Activated T-cell treated with anti-CD3 and anti-CD28 coated beads, Interleukin-2, amount 50 U/mL, for 24 hours (primary cell): ENCODE measurements around the gene ZFAND2A.
"Not testable (repeated sequence)": the region's sequence is repeated elsewhere in the genome, so short reads cannot be mapped to it uniquely, and the experiment has no call there.

Experiments
- DNase-seq: peaks from one replicate; pipeline ENCODE4 v3.0.0-alpha.2; 2020
- H3K27ac Mint-ChIP-seq: 2 replicates; pipeline ENCODE4 v1.8.0; 2020; ENCODE audit warnings: mild to moderate bottlenecking, mixed read lengths
- H3K27me3 Mint-ChIP-seq: 2 replicates; pipeline ENCODE4 v1.8.0; 2020; ENCODE audit warnings: mixed read lengths
- H3K36me3 Mint-ChIP-seq: 2 replicates; pipeline ENCODE4 v1.8.0; 2020; ENCODE audit warnings: low read depth, mixed read lengths
- H3K4me1 Mint-ChIP-seq: 2 replicates; pipeline ENCODE4 v1.8.0; 2020; ENCODE audit warnings: low read depth, mixed read lengths
- H3K4me3 Mint-ChIP-seq: 2 replicates; pipeline ENCODE4 v1.8.0; 2020; ENCODE audit warnings: mild to moderate bottlenecking, moderate library complexity, mixed read lengths
- H3K9me3 Mint-ChIP-seq: 2 replicates; pipeline ENCODE4 v1.8.0; 2020; ENCODE audit warnings: mixed read lengths

ZFAND2A gene, protein sequence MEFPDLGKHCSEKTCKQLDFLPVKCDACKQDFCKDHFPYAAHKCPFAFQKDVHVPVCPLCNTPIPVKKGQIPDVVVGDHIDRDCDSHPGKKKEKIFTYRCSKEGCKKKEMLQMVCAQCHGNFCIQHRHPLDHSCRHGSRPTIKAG

DNA sequence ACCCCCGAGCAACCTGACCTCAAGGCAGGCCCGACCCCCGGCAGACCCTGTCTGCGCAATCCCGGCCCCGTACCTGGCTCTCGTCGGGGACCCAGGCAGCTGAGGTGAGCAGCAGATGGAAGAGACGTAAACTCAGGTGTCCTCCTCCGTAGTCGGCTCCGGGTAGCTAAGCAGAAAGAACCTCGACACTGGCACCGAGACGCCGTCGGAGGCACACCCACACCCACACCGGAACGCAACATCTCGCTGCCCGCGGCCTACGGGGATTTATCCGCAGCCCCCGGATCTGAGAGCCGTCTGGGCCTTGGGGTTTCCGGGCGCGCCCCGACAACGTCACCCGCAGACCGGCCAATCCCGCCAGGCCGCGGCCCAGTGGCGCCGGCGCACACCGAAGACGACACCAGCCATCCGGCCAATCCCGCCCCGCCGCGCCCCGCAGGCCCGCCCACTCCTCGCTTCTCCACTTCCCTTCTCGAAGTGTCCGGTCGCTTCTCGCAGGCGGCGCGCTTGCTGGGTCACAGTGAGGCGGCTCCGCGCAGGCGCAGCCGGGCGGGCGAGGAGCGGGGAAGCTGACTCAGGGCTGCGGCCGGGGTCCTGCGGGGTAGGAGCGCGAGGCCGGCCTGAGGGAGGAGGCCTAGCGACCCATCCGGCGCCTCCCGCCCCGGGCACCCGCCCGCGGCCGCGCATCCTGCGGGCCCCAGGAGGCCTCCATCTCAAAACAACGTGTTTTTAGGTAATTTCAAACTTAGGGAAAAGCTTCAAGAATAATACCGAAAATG, at the start of gene ZFAND2A:
TSS of gene ZFAND2A (minus strand) at position 306 of the 779 bp plus-strand sequence. CDS start 1,984 bp downstream, outside the sequence.
- H3K27ac Mint-ChIP-seq: peak within 1 kb of the TSS; percentile 96
- H3K36me3 Mint-ChIP-seq: peaks cover 61% of the 10 kb centered on the region
- peaks cover 35% of the 10 kb centered on the region for H3K4me1 Mint-ChIP-seq
- DNase-seq: peak; percentile 98
- H3K9me3 Mint-ChIP-seq: no peaks in the 10 kb centered on the region
- no peaks in the 10 kb centered on the region for H3K27me3 Mint-ChIP-seq
- H3K4me3 Mint-ChIP-seq: peak within 1 kb of the TSS; percentile 90

DNA sequence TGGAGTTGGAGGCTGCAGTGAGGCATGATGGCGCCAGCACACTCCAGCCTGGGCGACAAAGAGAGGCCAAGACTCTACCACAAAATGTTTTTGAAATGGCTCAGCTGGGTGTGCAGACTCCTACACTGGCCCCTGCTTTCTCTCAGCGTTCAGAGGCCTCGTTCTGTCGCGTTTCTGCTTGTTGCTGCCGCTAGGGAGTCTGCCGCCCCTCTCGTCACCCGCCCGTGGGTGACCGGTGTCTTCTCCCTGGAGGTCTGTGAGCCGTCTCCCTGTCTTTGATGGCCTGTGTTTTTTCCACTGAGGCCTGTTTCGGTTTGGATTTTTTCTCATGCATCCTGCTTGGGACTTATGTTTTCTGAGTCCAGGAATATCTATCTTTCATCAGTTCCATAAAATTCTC, 49.1 kb upstream of the ZFAND2A start:
- no peaks in the 10 kb centered on the region for H3K9me3 Mint-ChIP-seq
- no peaks in the 10 kb centered on the region for H3K36me3 Mint-ChIP-seq
- H3K27ac Mint-ChIP-seq: no peak overlapping the region
- no peak overlapping the region for H3K4me3 Mint-ChIP-seq
- DNase-seq: no peak
- peaks cover 40% of the 10 kb centered on the region for H3K27me3 Mint-ChIP-seq
- H3K4me1 Mint-ChIP-seq: no peaks in the 10 kb centered on the region

DNA sequence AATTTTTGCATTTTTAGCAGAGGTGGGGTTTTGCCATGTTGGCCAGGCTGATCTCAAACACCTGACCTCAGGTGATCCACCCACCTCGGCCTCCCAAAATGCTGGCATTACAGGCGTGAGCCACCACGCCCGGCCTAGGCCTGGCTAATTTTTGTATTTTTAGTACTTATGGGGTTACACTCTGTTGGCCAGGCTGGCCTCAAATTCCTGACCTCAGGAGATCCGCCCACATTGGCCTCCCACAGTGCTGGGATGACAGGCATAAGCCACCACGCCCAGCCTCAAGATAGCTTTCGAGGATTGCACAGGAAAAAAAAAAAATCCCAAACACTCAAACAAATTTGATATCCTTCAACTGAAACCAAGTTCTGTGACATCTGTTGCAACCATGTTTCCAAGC, 45.7 kb upstream of the ZFAND2A start:
- DNase-seq, H3K9me3 Mint-ChIP-seq, H3K4me1 Mint-ChIP-seq, H3K36me3 Mint-ChIP-seq, H3K27ac Mint-ChIP-seq, H3K4me3 Mint-ChIP-seq: not testable (repeated sequence)
- peaks cover 28% of the 10 kb centered on the region for H3K27me3 Mint-ChIP-seq

DNA sequence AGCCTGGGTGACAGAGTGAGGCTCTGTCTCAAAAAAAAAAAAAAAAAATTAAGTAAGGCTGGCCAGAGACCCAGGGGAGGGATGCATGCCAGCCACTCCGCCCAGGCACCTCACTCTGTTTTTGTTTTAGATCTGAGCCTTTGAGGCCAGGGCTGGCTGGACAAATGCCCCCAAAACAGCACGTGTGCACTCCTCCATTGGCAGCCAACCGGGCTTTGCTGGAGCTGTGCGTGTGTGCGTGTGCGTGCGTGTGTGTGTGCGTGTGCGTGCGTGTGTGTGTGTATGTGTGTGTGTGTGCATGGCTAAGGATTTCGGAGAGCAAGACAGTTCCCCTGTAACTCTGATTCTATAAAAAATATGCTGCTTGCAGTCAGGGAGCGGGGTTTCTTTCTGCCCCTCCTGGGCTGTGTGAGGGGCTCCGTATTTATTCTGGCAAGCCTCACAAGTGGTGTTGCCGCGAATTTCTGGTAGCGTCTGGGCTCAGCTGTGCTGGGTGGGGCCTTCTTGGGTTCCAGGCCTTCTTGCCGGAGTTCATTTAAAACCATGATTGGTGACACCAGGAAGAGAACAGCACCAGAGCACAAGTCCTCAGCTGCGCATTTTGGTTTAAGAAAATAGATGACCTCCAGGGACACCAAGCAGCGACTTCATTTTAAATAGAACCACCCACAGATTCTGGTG, 44.6 kb upstream of the ZFAND2A start:
- Mint-ChIP-seq H3K4me3 (no peak overlapping the region), H3K36me3 (no peaks in the 10 kb centered on the region), H3K27me3 (peaks cover 17% of the 10 kb centered on the region), H3K27ac (no peak overlapping the region), H3K4me1 (no peaks in the 10 kb centered on the region), H3K9me3 (no peaks in the 10 kb centered on the region)
- no peak for DNase-seq

DNA sequence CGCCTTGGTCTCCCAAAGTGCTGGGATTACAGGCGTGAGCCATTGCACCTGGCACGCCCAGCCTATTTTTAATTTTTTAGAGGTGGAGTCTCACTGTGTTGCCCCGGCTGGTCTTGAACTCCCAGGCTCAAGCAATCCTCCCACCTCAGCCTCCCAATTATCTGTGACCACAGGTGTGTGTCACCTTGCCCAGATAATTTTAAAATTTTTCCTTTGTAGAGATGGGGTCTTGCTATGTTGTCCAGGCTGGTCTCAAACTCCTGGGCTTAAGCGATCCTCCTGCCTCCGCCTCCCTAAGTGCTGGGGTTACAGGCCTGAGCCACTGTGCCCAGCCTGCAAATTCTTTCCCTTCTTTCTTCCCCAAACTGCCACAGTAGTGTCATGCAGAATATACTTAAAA, 42.9 kb upstream of the ZFAND2A start:
- not testable (repeated sequence) for DNase-seq, H3K4me1 Mint-ChIP-seq, H3K27ac Mint-ChIP-seq

DNA sequence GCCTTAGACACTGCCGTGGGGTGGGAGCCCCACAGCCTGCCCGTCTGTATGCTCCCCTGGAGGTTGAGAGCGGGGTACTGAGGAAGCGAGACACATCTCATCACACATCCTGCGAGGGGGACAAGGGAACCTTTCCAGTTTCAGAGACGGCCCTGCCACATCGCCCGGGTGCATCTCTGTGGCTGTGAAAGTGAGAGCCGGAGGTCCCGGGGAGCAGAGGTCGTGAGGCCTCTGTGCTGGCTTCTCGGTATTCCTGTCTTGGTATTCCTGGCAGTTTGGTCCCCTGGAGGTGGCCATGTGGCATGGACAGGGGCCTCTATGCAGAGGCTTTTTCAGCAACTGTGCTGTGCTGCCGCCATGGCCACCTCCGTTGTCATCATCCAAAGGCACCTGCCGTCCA, 41.9 kb upstream of the ZFAND2A start:
- Mint-ChIP-seq H3K36me3 (no peaks in the 10 kb centered on the region), H3K4me3 (no peak overlapping the region), H3K27ac (no peak overlapping the region), H3K9me3 (no peaks in the 10 kb centered on the region), H3K27me3 (peaks cover 17% of the 10 kb centered on the region), H3K4me1 (no peaks in the 10 kb centered on the region)
- DNase-seq: no peak

More for the DNA sequence above, 42.9 kb upstream of the ZFAND2A start:
- not testable (repeated sequence) for H3K4me3 Mint-ChIP-seq, H3K36me3 Mint-ChIP-seq, H3K9me3 Mint-ChIP-seq
- H3K27me3 Mint-ChIP-seq: peaks cover 17% of the 10 kb centered on the region

DNA sequence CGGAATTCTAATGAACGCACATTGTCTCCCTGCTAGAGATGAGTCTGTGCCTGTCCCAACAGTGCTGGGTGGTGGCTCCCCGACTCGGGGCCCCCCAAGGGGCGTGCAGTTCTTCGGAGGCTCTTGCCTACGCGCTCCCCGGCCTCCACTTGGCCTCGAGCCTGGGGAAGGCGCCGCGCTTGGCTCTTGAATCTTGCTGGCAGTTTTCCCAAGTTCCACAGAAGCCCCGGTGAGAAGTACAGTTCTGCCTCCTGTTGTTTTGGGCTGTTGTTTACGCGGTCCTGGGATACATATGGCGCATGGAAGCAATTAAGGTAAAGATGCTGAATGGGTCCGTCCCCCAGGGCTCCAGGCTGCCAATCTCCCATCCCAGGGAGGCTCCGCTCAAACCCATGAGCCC, 40.0 kb upstream of the ZFAND2A start:
- Mint-ChIP-seq H3K9me3 (no peaks in the 10 kb centered on the region), H3K4me3 (no peak overlapping the region), H3K36me3 (no peaks in the 10 kb centered on the region), H3K27me3 (peaks cover 22% of the 10 kb centered on the region), H3K4me1 (no peaks in the 10 kb centered on the region), H3K27ac (no peak overlapping the region)
- DNase-seq: no peak

DNA sequence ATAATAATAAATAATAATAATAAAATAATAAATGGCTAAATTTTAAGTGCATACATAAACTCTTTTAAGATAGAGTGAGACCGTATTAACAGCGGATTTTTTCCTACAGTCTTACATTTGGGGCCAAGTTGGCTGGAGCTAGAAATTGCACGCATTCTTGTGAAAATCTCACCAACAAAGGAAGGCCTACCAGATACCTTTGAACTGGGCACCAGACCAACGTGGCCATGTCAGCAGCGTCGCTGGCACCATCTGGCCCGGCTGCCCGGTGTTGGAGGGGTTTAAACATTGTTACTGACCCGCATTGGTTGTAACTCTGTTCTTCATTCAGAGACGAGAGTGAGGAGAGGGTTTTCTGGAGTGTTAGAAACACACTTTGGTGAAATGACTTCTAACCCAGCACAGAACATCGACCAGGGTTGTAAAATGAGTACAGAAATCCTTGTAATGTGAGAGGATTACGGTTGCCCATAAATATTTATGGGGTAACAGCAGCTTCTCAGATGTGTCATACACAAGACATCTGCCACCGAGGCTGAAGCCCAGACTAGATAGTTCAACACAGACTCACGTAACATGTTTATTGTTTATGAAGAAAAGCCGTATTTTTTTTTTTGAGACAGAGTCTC, 38.1 kb upstream of the ZFAND2A start:
- H3K27me3 Mint-ChIP-seq: peaks cover 31% of the 10 kb centered on the region
- no peak for DNase-seq
- peaks cover 2% of the 10 kb centered on the region for H3K4me1 Mint-ChIP-seq
- no peak overlapping the region for H3K27ac Mint-ChIP-seq
- no peaks in the 10 kb centered on the region for H3K9me3 Mint-ChIP-seq
- no peak overlapping the region for H3K4me3 Mint-ChIP-seq
- H3K36me3 Mint-ChIP-seq: no peaks in the 10 kb centered on the region

DNA sequence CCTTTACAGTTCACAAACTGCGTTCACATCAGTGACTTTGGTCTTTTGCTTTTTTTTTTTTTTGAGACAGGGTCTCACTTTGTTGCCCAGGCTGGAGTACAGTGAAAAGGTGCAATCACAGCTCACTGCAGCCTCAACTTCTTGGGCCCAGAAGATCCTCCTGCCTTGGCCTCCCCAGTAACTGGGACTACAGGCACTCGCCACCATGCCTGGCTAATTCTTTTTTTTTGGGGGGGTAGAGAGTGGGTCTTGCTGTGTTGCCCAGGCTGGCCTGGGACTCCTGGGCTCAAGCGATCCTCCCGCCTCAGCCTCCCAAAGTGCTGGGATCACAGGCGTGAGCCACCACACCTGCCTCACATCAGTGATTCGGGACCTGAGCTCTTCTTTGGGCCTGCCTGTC, 37.0 kb upstream of the ZFAND2A start:
- Mint-ChIP-seq H3K27me3 (peaks cover 37% of the 10 kb centered on the region), H3K9me3 (no peaks in the 10 kb centered on the region)

DNA sequence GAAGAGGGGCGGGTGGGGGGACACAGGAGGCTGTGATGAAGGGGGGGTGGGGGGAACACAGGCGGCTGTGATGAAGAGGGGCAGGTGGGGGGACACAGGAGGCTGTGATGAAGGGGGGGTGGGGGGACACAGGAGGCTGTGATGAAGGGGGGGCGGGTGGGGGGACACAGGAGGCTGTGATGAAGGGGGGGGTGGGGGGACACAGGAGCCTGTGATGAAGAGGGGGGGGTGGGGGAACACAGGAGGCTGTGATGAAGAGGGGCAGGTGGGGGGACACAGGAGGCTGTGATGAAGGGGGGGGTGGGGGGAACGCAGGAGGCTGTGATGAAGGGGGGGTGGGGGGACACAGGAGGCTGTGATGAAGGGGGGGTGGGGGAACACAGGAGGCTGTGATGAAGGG, 36.4 kb upstream of the ZFAND2A start:
- H3K4me3 Mint-ChIP-seq, H3K36me3 Mint-ChIP-seq, H3K27ac Mint-ChIP-seq, DNase-seq, H3K9me3 Mint-ChIP-seq: not testable (repeated sequence)
- Mint-ChIP-seq H3K4me1 (peaks cover 11% of the 10 kb centered on the region), H3K27me3 (peaks cover 33% of the 10 kb centered on the region)

More for the DNA sequence above, 37.0 kb upstream of the ZFAND2A start:
- DNase-seq: no peak
- Mint-ChIP-seq H3K4me3 (no peak overlapping the region), H3K4me1 (peaks cover 7% of the 10 kb centered on the region), H3K27ac (no peak overlapping the region), H3K36me3 (no peaks in the 10 kb centered on the region)

DNA sequence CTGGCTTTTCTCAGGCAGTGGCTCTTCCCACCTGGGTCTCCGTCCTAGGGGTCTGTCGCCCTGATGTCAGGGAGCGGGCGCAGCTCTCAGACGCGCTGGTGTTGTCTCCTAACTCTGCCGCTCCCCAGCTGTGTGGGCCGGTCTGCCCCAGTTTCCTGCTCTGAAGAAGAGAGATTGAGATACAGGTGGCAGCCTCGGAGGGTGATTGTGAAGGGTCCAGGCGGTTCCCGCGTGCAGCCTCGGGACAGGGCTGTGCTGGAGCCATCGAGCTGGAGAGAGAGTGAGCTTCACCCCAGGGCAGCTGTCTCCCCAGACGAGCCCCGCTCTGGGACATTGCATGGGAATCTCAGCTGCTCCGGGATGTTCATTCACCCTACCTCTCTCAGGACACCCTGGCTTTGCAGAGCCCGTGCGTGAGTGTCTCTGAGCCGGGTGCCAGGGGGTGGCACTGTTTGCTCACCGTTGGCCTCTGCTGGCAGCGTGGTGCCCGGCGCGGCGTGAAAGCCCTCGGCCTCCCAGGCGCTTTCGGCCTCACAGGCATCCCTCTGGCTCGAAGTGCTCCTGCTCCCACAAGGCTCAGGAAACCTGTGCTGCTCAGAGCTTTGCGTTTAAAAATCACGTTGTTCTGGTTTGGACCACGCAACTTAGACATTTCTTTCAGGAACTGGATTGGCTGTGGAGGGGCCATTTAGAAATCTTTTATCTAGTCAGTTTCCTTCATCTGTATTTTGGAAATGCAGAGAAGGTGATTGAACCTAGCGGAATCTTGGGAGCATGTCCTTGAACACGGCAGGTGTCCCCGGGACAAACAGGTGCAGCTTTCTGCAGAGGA, 33.8 kb upstream of the ZFAND2A start:
- H3K36me3 Mint-ChIP-seq: no peaks in the 10 kb centered on the region
- peaks cover 7% of the 10 kb centered on the region for H3K9me3 Mint-ChIP-seq
- no peak overlapping the region for H3K4me3 Mint-ChIP-seq
- peak; percentile 56 for DNase-seq
- H3K4me1 Mint-ChIP-seq: peaks cover 19% of the 10 kb centered on the region
- peaks cover 28% of the 10 kb centered on the region for H3K27me3 Mint-ChIP-seq
- no peak overlapping the region for H3K27ac Mint-ChIP-seq

DNA sequence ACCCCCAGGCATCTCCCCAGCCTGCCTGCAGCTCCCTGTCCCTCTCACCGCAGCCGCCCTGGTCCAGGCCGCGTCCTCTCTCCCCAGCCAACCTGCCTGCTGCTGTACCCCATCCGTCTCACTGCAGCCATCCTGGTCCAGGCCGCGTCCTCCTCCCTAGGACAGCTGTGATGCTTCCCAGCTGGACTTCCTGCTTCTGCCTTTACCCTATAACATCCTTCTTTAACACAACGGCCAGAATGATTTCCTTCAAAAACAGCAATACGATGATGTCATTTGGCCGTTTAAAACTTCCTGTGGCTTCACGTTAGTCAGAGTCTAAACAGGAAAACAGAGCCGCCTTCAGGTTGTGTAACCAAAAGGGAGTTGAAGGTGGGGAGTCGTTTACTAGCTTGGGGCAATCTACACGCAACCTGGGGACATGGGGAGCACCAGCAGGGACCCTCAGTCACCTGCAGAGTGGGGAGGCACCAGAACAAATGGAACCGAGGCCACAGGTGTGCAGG, 32.2 kb upstream of the ZFAND2A start:
- Mint-ChIP-seq H3K27ac (peak overlapping the region; percentile 65), H3K9me3 (peaks cover 7% of the 10 kb centered on the region), H3K27me3 (peaks cover 25% of the 10 kb centered on the region), H3K4me3 (peak overlapping the region; percentile 11), H3K4me1 (peaks cover 19% of the 10 kb centered on the region), H3K36me3 (no peaks in the 10 kb centered on the region)
- DNase-seq: no peak

DNA sequence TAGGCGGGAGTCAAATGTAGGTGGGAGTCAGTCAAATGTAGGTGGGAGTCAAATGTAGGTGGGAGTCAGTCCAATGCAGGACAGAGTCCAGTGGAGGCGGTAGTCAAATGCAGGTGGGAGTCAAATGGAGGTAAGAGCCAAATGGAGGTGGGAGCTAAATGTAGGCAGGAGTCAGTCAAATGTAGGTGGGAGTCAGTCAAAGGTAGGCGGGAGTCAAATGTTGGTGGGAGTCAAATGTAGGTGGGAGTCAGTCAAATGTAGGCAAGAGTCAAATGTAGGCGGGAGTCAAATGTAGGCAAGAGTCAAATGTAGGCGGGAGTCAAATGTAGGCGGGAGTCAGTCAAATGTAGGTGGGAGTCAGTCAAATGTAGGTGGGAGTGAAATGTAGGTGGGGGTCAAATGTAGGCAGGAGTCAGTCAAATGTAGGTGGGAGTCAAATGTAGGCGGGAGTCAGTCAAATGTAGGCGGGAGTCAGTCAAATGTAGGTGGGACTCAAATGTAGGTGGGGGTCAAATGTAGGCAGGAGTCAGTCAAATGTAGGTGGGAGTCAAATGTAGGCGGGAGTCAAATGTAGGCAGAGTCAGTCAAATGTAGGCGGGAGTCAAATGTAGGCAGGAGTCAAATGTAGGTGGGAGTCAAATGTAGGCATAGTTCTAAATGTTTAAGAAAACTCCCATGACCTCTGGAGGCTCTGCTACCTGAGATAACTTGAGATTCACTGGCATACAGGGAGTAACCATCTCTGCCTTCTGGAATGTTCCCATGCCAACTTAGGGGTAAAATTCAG, 30.2 kb upstream of the ZFAND2A start:
- Mint-ChIP-seq H3K9me3 (peaks cover 7% of the 10 kb centered on the region), H3K27me3 (peaks cover 37% of the 10 kb centered on the region), H3K27ac (no peak overlapping the region)

More for the DNA sequence above, 30.2 kb upstream of the ZFAND2A start:
- H3K36me3 Mint-ChIP-seq: no peaks in the 10 kb centered on the region
- H3K4me1 Mint-ChIP-seq: peaks cover 19% of the 10 kb centered on the region
- H3K4me3 Mint-ChIP-seq: no peak overlapping the region
- DNase-seq: no peak
